GM12878 (cell line): ENCODE data around the gene AP2A2. TPM values are rescaled to one million over a fixed set of nuclear protein-coding genes. Genes with fewer than 3 reads are reported as not detected.

Experiments used
- ATAC-seq: fragments of 200-7000 bp; cut with Tn5 transposase; 3 replicates; pipeline ENCODE4 v1.9.1; 2020; ENCODE audit warnings: mild to moderate bottlenecking, moderate library complexity
- BruUV-seq: library from RNA; stranded (reverse); fragments of 400-500 nt; replicated peaks from 2 replicates; lab custom pipeline; 2021; lab: Mats Ljungman, UMichigan
- CTCF ChIA-PET: fragments of 300-600 bp; sonication (Branson Sonifier 250); formaldehyde crosslinking; extraction: SDS; loops from one replicate; lab custom pipeline; 2021; ENCODE audit warnings: inconsistent platforms; lab: Yijun Ruan, JAX
- POLR2A ChIA-PET: fragments of 350-600 bp; formaldehyde crosslinking; extraction: SDS; loops from one replicate; lab custom pipeline; 2021; ENCODE audit warnings: inconsistent platforms; lab: Charles Lee
- RAD21 ChIA-PET: fragments of 300-600 bp; sonication (Branson Sonifier 250); formaldehyde crosslinking; loops from one replicate; lab custom pipeline; 2023; ENCODE audit warnings: antibody characterized with exemption; ENCODE audit not compliant: unreplicated experiment; lab: Charles Lee
- SMC1A ChIA-PET: fragments of 300-600 bp; sonication (Branson Sonifier 250); formaldehyde crosslinking; loops from one replicate; lab custom pipeline; 2023; ENCODE audit not compliant: unreplicated experiment, uncharacterized antibody; lab: Charles Lee
- DNase-seq: peaks from one replicate; pipeline ENCODE4 v3.0.0-alpha.2; 2011; ENCODE audit warnings: low read depth, low spot score
- FAIRE-seq: peaks from 3 replicates; lab custom pipeline; 2011; peaks lifted over from hg19 to GRCh38; lab: Jason Lieb, UNC
- H2AFZ ChIP-seq: 2 replicates; pipeline ENCODE4 v1.6.0; 2011; ENCODE audit warnings: low read depth, low read length, control low read depth; ENCODE audit not compliant: control insufficient read depth
- H3K27ac ChIP-seq: 2 replicates; pipeline ENCODE4 v1.5.1; 2011; ENCODE audit warnings: control low read depth; ENCODE audit not compliant: control insufficient read depth, insufficient read depth
- H3K27me3 ChIP-seq, 2 experiments: replicated peaks in 1 of 2; 2 replicates each; pipeline versions ENCODE4 v1.6.0 to v1.6.1; 2011; ENCODE audit warnings: low read length in 1 of 2; ENCODE audit not compliant: control insufficient read depth in 2 of 2, insufficient read depth in 2 of 2
- H3K36me3 ChIP-seq, 2 experiments: 2 replicates each; pipeline ENCODE4 v1.5.1; 2011; ENCODE audit warnings: low read length in 1 of 2; ENCODE audit not compliant: control insufficient read depth in 2 of 2, insufficient read depth in 2 of 2
- H3K4me1 ChIP-seq: 2 replicates; pipeline ENCODE4 v1.6.1; 2011; ENCODE audit warnings: mild to moderate bottlenecking, low read length, moderate library complexity, mixed read lengths; ENCODE audit not compliant: control insufficient read depth, insufficient read depth
- H3K4me2 ChIP-seq: 2 replicates; pipeline ENCODE4 v1.6.0; 2011; ENCODE audit warnings: control low read depth; ENCODE audit not compliant: control insufficient read depth, insufficient read depth
- H3K4me3 ChIP-seq: fragments of 200-600 bp; sonication (generic); 2 replicates; pipeline ENCODE4 v1.5.1; 2016
- H3K79me2 ChIP-seq: 2 replicates; pipeline ENCODE4 v1.6.0; 2011; ENCODE audit warnings: low read length; ENCODE audit not compliant: control insufficient read depth, insufficient read depth
- H3K9ac ChIP-seq: 2 replicates; pipeline ENCODE4 v1.8.0; 2011; ENCODE audit warnings: low read length, control low read depth, mixed read lengths; ENCODE audit not compliant: control insufficient read depth, insufficient read depth
- H3K9me3 ChIP-seq: replicated peaks from 3 replicates; pipeline ENCODE4 v1.5.1; 2011; ENCODE audit warnings: mild to moderate bottlenecking, low read length; ENCODE audit not compliant: control insufficient read depth, insufficient read depth
- H4K20me1 ChIP-seq: 2 replicates; pipeline ENCODE4 v1.6.0; 2011; ENCODE audit not compliant: control insufficient read depth, insufficient read depth
- CHD1 ChIP-seq: IDR thresholded peaks from 2 replicates; pipeline ENCODE4 v1.6.1; 2012; ENCODE audit warnings: low read depth, low read length, improper control_type of control experiment
- IKZF1 ChIP-seq: fragments of 450-650 bp; conservative IDR thresholded peaks from 2 replicates; pipeline ENCODE4 v1.6.1; 2017; ENCODE audit warnings: antibody characterized with exemption, mild to moderate bottlenecking
- NFIC ChIP-seq: IDR thresholded peaks from 2 replicates; pipeline ENCODE4 v1.6.1; 2012; ENCODE audit warnings: low read depth, mild to moderate bottlenecking, inconsistent platforms, low read length, moderate library complexity
- SMAD5 ChIP-seq: IDR thresholded peaks from 2 replicates; pipeline ENCODE4 v1.6.1; 2016; ENCODE audit warnings: antibody characterized with exemption, low read depth
- SMARCA5 ChIP-seq: fragments of 450-650 bp; IDR thresholded peaks from 2 replicates; pipeline ENCODE4 v1.6.1; 2017; ENCODE audit warnings: mild to moderate bottlenecking
- TARDBP ChIP-seq: IDR thresholded peaks from 2 replicates; pipeline ENCODE4 v1.6.1; 2016; ENCODE audit warnings: borderline replicate concordance
- WGBS: methylation state at CpG from one replicate; pipeline ENCODE4 v1.1.6; 2016; ENCODE audit warnings: low lambda C conversion rate; ENCODE audit not compliant: insufficient replicate concordance, insufficient coverage; ENCODE audit errors: missing lambda C conversion rate; 5-methylcytosine and 5-hydroxymethylcytosine counted together
- in situ Hi-C: fragments of 300-500 bp; cut with MboI; formaldehyde crosslinking; loops from 9 replicates; pipeline ENCODE4 v1.14.3; 2018; ENCODE audit warnings: mixed read lengths
- intact Hi-C: fragments of 100-400 bp; cut with micrococcal nuclease; formaldehyde crosslinking; loops from one replicate; pipeline ENCODE4 v1.14.2; 2022; ENCODE audit not compliant: unreplicated experiment
- polyA plus RNA-seq, 11 experiments: library from polyadenylated mRNA; depleted of rRNA in 4 of 11; unstranded in 6 of 11; stranded (reverse) in 5 of 11; fragments of >200 nt; fragmentation: Nextera tagmentation in 4 of 11; fragmentation: Illumina TruSeq in 1 of 11; extraction: Ambion mirVana in 4 of 11; extraction: Trizol in 1 of 11; gene quantifications; 1 replicate in 1 of 11; 2 replicates in 10 of 11; pipeline versions ENCODE4 v1.2.1 to v1.2.3, GENCODE V29; 2011 to 2016; ENCODE audit warnings: inconsistent platforms in 2 of 11, missing spikeins in 2 of 11, low read depth in 1 of 11
- total RNA-seq, 4 experiments: library from RNA; depleted of rRNA in 3 of 4; stranded (reverse); fragments of >200 nt in 3 of 4; fragmentation: Illumina TruSeq in 1 of 4; extraction: Trizol in 1 of 4; gene quantifications; 2 replicates each; pipeline versions ENCODE4 v1.2.1 to v1.2.3, GENCODE V29; 2013 to 2021
- TF ChIP-seq, protein P1 (sequence below): fragments of 450-650 bp; formaldehyde crosslinking; IDR thresholded peaks from 2 replicates; pipeline ENCODE4 v1.5.0; 2022; ENCODE audit warnings: mild to moderate bottlenecking, missing genetic modification characterization
- TF ChIP-seq, protein P2 (sequence below): fragments of 450-650 bp; IDR thresholded peaks from 2 replicates; pipeline ENCODE4 v1.6.1; 2017; ENCODE audit warnings: mild to moderate bottlenecking, low read depth, inconsistent platforms; ENCODE audit not compliant: poor library complexity, severe bottlenecking
- TF ChIP-seq, protein P3 (sequence below): IDR thresholded peaks from 2 replicates; pipeline ENCODE4 v1.6.1; 2011; ENCODE audit warnings: low read depth, mild to moderate bottlenecking, low read length, moderate library complexity, borderline replicate concordance; ENCODE audit errors: extremely low read depth
- TF ChIP-seq, protein P4 (sequence below): fragments of 150-350 bp; IDR thresholded peaks from 2 replicates; pipeline ENCODE4 v1.6.1; 2014; ENCODE audit warnings: mild to moderate bottlenecking, low read depth, low read length
- TF ChIP-seq, protein P5 (sequence below): IDR thresholded peaks from 2 replicates; pipeline ENCODE4 v1.6.1; 2011; ENCODE audit warnings: mild to moderate bottlenecking, low read depth, low read length, moderate library complexity; ENCODE audit not compliant: insufficient replicate concordance
- TF ChIP-seq, protein P6 (sequence below): IDR thresholded peaks from 2 replicates; pipeline ENCODE4 v1.6.1; 2012; ENCODE audit warnings: low read length, inconsistent platforms

AP2A2 gene
- total and polyA plus RNA-seq, 10 of the 15 experiments (the other 5 are each of a cell fraction or from before 2014, with no cell fraction given): 0.58 to 48.8 (median 18.2) TPM

DNA sequence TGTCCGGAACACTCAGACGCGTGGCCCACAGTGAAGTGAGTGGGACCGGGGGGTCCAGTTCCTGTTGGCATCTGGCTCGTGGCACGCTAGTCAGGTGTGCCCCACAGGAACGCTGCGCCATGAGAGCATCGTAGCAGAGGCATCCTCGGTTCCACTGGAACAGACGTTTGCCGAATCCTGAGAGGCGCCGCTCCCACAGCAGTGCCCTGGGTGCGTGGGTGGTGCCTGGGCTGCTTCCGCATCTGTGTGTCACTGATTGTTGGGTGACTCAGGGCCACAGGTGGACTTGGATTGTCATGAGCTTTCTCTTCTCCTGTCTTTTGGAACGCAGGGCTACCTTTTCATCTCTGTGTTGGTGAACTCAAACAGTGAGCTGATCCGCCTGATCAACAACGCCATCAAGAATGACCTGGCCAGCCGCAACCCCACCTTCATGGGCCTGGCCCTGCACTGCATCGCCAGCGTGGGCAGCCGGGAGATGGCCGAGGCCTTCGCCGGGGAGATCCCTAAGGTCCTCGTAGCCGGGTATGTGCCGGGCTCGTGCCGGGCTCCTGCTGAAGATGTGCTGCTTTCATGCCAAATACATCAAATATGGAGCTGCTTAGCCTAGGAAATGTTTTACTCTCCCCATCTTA, 46.2 kb downstream of the AP2A2 start:
- no peaks in the 10 kb centered on the region for H3K4me1 ChIP-seq
- WGBS: 94% methylated on average over 31 of the region's 31 CpGs
- DNase-seq: no peak
- ChIA-PET POLR2A (no interaction called here), CTCF (no interaction called here), SMC1A (no interaction called here), RAD21 (no interaction called here)
- H3K4me3 ChIP-seq: no peak overlapping the region
- ATAC-seq: no peak
- no peak overlapping the region for H3K9ac ChIP-seq
- peaks cover 3 to 26% of the 10 kb centered on the region in 2 experiments; a peak in 3 of 4 replicates for H3K36me3 ChIP-seq
- in situ Hi-C loops: no loop called here
- no peak overlapping the region for H3K4me2 ChIP-seq
- intact Hi-C loops: no loop called here
- H3K9me3 ChIP-seq: no peaks in the 10 kb centered on the region
- no peaks in the 10 kb centered on the region for H4K20me1 ChIP-seq
- H3K27me3 ChIP-seq: no peaks in the 10 kb centered on the region
- FAIRE-seq: no peak
- no TSS peak for BruUV-seq
- H3K27ac ChIP-seq: no peak overlapping the region
- no peak overlapping the region for H2AFZ ChIP-seq
- H3K79me2 ChIP-seq: no peaks in the 10 kb centered on the region
- TF ChIP-seq SMAD5 (no peak), CHD1 (no peak), NFIC (no peak), TARDBP (no peak), IKZF1 (no peak), SMARCA5 (no peak)
- TF ChIP-seq, protein P1, sequence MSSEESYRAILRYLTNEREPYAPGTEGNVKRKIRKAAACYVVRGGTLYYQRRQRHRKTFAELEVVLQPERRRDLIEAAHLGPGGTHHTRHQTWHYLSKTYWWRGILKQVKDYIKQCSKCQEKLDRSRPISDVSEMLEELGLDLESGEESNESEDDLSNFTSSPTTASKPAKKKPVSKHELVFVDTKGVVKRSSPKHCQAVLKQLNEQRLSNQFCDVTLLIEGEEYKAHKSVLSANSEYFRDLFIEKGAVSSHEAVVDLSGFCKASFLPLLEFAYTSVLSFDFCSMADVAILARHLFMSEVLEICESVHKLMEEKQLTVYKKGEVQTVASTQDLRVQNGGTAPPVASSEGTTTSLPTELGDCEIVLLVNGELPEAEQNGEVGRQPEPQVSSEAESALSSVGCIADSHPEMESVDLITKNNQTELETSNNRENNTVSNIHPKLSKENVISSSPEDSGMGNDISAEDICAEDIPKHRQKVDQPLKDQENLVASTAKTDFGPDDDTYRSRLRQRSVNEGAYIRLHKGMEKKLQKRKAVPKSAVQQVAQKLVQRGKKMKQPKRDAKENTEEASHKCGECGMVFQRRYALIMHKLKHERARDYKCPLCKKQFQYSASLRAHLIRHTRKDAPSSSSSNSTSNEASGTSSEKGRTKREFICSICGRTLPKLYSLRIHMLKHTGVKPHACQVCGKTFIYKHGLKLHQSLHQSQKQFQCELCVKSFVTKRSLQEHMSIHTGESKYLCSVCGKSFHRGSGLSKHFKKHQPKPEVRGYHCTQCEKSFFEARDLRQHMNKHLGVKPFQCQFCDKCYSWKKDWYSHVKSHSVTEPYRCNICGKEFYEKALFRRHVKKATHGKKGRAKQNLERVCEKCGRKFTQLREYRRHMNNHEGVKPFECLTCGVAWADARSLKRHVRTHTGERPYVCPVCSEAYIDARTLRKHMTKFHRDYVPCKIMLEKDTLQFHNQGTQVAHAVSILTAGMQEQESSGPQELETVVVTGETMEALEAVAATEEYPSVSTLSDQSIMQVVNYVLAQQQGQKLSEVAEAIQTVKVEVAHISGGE (CRISPR knock-in tag): no peak
- TF ChIP-seq, protein P2, sequence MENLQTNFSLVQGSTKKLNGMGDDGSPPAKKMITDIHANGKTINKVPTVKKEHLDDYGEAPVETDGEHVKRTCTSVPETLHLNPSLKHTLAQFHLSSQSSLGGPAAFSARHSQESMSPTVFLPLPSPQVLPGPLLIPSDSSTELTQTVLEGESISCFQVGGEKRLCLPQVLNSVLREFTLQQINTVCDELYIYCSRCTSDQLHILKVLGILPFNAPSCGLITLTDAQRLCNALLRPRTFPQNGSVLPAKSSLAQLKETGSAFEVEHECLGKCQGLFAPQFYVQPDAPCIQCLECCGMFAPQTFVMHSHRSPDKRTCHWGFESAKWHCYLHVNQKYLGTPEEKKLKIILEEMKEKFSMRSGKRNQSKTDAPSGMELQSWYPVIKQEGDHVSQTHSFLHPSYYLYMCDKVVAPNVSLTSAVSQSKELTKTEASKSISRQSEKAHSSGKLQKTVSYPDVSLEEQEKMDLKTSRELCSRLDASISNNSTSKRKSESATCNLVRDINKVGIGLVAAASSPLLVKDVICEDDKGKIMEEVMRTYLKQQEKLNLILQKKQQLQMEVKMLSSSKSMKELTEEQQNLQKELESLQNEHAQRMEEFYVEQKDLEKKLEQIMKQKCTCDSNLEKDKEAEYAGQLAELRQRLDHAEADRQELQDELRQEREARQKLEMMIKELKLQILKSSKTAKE: no peak
- TF ChIP-seq, protein P3, sequence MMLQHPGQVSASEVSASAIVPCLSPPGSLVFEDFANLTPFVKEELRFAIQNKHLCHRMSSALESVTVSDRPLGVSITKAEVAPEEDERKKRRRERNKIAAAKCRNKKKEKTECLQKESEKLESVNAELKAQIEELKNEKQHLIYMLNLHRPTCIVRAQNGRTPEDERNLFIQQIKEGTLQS: no peak
- TF ChIP-seq, protein P4, sequence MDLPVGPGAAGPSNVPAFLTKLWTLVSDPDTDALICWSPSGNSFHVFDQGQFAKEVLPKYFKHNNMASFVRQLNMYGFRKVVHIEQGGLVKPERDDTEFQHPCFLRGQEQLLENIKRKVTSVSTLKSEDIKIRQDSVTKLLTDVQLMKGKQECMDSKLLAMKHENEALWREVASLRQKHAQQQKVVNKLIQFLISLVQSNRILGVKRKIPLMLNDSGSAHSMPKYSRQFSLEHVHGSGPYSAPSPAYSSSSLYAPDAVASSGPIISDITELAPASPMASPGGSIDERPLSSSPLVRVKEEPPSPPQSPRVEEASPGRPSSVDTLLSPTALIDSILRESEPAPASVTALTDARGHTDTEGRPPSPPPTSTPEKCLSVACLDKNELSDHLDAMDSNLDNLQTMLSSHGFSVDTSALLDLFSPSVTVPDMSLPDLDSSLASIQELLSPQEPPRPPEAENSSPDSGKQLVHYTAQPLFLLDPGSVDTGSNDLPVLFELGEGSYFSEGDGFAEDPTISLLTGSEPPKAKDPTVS: no peak
- TF ChIP-seq, protein P5, sequence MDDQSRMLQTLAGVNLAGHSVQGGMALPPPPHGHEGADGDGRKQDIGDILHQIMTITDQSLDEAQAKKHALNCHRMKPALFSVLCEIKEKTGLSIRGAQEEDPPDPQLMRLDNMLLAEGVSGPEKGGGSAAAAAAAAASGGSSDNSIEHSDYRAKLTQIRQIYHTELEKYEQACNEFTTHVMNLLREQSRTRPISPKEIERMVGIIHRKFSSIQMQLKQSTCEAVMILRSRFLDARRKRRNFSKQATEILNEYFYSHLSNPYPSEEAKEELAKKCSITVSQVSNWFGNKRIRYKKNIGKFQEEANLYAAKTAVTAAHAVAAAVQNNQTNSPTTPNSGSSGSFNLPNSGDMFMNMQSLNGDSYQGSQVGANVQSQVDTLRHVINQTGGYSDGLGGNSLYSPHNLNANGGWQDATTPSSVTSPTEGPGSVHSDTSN: no peak
- TF ChIP-seq, protein P6, sequence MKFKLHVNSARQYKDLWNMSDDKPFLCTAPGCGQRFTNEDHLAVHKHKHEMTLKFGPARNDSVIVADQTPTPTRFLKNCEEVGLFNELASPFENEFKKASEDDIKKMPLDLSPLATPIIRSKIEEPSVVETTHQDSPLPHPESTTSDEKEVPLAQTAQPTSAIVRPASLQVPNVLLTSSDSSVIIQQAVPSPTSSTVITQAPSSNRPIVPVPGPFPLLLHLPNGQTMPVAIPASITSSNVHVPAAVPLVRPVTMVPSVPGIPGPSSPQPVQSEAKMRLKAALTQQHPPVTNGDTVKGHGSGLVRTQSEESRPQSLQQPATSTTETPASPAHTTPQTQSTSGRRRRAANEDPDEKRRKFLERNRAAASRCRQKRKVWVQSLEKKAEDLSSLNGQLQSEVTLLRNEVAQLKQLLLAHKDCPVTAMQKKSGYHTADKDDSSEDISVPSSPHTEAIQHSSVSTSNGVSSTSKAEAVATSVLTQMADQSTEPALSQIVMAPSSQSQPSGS: no peak
